ENCODE results near the gene AASDH.
"Not testable (repeated sequence)": the region's sequence is repeated elsewhere in the genome, so short reads cannot be mapped to it uniquely, and the experiment has no call there.

Gene AASDH

GRCh38 chr4:56388306-56388705 lies 1.0 kb upstream of the AASDH start:
- DNase-seq: no peak

GRCh38 chr4:56386091-56386490 lies 1.2 kb downstream of the AASDH start:
- no peak for DNase-seq

DNA sequence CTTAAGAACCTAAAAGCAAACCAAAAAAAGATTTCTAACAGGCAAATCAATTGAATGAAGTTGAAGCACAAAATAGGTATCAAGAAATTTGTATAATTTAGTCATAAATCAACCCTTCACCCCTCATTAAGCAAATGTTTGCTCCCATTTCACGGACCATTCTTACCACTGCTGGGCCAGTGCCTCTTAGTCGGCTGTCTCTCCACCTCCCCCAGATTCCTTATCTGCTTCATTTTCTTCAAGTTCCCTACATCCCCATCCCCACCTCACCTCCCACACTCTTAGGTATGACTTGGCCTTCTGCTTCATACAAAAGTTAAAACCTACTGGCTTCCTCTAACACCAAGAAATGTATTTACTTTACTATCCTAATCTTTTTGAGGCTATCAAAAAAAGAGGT lies 11.8 kb downstream of the AASDH start:
- no peak for DNase-seq

DNA sequence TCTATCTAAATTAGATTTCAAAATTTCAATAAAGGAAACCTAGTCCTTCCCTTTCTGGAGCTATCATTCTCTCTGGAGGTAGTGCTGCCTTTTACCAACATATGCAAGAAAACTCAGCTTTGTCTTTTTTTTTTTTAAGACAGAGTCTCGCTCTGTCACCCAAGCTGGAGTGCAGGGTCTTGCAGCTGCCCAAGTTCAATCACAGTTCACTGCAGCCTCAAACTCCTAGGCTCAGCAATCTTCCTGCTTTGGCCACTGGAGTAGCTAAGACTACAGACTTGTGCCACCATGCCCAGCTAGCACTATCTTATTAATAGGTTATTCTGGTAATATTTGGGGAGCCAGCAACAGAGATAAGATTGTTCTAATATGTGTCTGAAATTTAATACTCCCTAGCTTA lies 12.3 kb downstream of the AASDH start:
- no peak for DNase-seq

DNA sequence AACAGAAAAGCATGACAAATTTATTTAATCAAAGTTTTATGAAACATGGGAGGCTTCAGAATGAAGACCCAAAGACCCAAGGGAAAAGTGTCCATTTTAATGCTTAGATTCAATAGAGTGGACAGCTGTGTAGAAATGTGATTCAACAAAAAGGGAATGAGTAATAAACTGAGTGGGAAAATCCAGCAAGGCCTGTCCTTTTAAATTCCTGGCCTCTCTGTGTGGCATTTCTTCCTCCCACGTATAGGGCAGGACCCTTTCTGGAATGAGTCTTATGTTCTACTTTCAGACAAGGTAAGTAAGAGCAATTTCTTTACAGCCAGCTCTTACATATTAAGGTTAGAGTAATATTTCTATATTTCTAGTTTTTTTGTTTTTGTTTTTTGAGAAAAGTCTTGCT lies 14.5 kb downstream of the AASDH start:
- no peak for DNase-seq

- no peak for DNase-seq
Measured at GRCh38 chr4:56371426-56372220, 15.7 kb downstream of the AASDH start.

- no peak for DNase-seq
Measured at GRCh38 chr4:56370377-56370776, 16.9 kb downstream of the AASDH start.

- not testable (repeated sequence) for DNase-seq
Measured at GRCh38 chr4:56362981-56363380, 24.3 kb downstream of the AASDH start.

DNA sequence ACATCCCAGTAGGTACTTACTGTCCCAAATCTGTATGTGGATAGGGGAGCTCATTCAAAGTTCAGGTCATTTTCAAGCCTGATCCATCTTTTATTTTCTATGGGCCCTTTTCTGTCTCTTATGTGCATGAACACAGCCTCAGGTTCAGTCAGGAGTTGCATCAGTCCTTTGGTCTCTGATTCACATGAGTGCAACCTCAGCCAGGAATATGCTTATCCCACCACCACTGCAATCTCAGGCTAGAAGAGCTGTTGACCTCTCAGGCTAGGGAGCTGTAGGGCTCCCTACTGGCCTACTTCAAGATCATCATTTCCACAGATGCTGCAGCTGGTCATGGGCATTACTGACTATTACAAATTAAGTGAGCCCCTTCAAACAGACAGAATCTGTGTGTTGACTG lies 27.2 kb downstream of the AASDH start:
- no peak for DNase-seq

DNA sequence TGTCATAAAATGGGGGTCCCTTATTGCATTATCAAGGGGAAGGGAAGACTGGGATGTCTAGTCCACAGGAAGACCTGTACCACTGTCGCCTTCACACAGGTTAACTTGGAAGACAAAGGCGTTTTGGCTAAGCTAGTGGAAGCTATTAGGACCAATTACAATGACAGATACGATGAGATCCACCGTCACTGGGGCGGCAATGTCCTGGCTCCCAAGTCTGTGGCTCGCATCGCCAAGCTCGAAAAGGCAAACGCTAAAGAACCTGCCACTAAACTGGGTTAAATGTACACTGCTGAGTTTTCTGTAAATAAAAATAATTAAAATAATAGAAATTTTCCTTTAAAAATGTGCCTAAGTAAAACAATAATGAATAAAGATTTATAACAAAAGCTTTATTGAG lies 30.6 kb downstream of the AASDH start:
- no peak for DNase-seq

GRCh38 chr4:56348576-56348975 lies 38.7 kb downstream of the AASDH start:
- DNase-seq: no peak

GRCh38 chr4:56345458-56345857 lies 41.8 kb downstream of the AASDH start:
- DNase-seq: no peak

GRCh38 chr4:56342746-56343145 lies 44.5 kb downstream of the AASDH start:
- DNase-seq: no peak

DNA sequence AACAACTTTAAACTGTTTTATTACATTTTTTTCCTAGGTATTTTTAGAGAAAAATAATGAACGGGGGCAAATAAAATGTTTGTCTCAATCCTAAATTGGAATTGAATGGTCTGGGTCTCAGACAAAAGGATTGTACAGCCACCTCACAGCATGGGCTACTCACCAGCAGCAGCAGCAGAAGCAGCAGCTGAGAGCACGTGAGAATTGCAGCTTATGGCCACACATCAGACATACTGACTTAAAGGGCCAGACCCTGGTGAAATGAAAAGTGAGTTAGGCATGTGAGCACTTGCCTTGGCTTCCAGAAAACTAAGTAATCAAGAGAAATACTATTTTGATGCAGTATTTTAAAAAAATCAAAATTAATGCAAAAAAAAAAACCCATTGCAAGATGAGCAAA lies 56.6 kb downstream of the AASDH start:
- no peak for DNase-seq

GRCh38 chr4:56326363-56326762 lies 60.9 kb downstream of the AASDH start:
- no peak for DNase-seq

GRCh38 chr4:56324011-56324610 lies 63.2 kb downstream of the AASDH start:
- no peak for DNase-seq

GRCh38 chr4:56323327-56323726 lies 64.0 kb downstream of the AASDH start:
- DNase-seq: no peak

- DNase-seq: no peak
Measured at GRCh38 chr4:56321251-56321650, 66.0 kb downstream of the AASDH start.

- no peak for DNase-seq
Measured at GRCh38 chr4:56320293-56320692, 67.0 kb downstream of the AASDH start.

DNA sequence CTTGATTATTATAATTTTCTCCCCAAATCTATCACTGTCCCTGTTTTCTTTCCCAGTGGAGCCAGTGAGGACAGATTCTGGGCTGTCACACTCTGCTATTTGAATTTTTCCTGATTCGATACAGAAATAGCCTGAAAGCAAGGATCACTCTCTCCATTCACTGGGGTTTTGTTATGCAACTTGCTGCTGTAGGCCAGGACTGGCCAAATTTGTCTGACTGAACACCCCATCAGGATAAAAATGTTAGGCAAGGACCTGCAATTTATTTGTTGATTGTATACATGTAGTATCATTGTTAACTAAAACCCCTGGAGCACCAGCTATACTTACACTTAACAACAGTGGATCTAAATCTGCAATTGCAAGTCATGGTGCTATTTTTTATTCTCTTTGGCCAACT lies 68.7 kb downstream of the AASDH start:
- no peak for DNase-seq

DNA sequence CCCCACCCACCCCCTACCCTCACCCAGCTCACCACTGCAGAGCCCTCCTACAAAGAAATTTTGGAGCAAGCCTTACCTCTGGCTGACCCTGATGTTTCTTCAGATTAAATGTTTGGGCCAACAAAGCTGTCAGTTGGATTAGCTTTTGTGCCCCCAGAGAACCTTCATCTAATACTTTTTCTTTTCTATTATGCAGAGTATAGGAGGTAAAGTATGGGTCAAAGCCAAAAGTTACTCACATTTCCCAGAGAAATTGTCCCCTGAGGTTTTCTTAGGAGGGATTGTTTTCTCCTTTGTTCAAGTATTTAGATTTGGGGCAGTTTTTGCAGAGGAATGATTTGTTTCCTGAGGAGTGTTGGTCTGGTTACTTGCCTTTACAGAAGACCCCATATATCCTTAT lies 69.5 kb downstream of the AASDH start:
- DNase-seq: no peak

- DNase-seq: no peak
Measured at GRCh38 chr4:56316011-56316650, 71.2 kb downstream of the AASDH start.

DNA sequence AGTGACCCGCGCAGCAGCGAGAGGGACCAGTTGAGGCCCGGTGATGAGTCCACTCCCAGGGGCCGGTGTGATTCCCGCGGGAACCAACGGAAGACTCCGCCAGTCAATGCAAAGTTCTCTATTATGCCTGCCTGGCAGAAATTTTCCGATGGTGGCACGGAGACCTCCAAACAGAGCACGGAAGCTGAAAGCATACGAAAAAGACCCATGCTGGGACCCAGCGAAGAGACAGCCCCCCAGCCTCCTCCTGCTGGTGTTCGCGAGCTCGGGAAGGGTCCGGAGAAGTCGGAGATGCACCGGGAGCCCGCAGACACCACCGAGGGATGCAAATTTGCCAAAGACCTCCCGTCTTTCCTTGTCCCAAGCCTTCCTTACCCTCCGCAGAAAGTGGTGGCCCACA lies 71.7 kb downstream of the AASDH start:
- no peak for DNase-seq

GRCh38 chr4:56315041-56315440 lies 72.2 kb downstream of the AASDH start:
- DNase-seq: no peak
